IMR-90 (cell line): ENCODE results near the gene AFTPH. TPM values are rescaled to one million over a fixed set of nuclear protein-coding genes. Genes with fewer than 3 reads are reported as not detected.

Source experiments
- ATAC-seq: fragments of 200-7000 bp; cut with Tn5 transposase; 2 replicates; pipeline ENCODE4 v1.9.1; 2020; ENCODE audit warnings: low read depth, mild to moderate bottlenecking, moderate library complexity
- BruUV-seq: library from RNA; stranded (reverse); fragments of 400-500 nt; replicated peaks from 2 replicates; lab custom pipeline; 2021; lab: Mats Ljungman, UMichigan
- CTCF ChIA-PET: fragments of 300-600 bp; formaldehyde crosslinking; extraction: SDS; loops from one replicate; lab custom pipeline; 2021; ENCODE audit warnings: antibody characterized with exemption; lab: Yijun Ruan, JAX
- POLR2A ChIA-PET: fragments of 300-600 bp; sonication (Branson Sonifier 250); formaldehyde crosslinking; loops from one replicate; lab custom pipeline; 2022; ENCODE audit warnings: antibody characterized with exemption; ENCODE audit not compliant: unreplicated experiment; lab: Charles Lee
- DNase-seq: peaks from one replicate; pipeline ENCODE4 v3.0.0; 2013
- H2AFZ ChIP-seq: replicated peaks from 2 replicates; pipeline ENCODE3; 2013; ENCODE audit warnings: low read length, mild to moderate bottlenecking; ENCODE audit not compliant: poor library complexity
- H2AK5ac ChIP-seq: 2 replicates; pipeline ENCODE4 v1.6.1; 2013; ENCODE audit warnings: low read depth, low read length, inconsistent platforms
- H2AK9ac ChIP-seq: replicated peaks from 2 replicates; pipeline ENCODE3; 2013; ENCODE audit warnings: mild to moderate bottlenecking, low read depth, low read length, moderate library complexity; ENCODE audit not compliant: poor library complexity
- H2BK120ac ChIP-seq: 2 replicates; pipeline ENCODE4 v1.6.1; 2013; ENCODE audit warnings: low read depth, low read length, inconsistent platforms
- H2BK15ac ChIP-seq: 3 replicates; pipeline ENCODE4 v1.6.1; 2013; ENCODE audit warnings: low read depth, low read length, inconsistent platforms
- H2BK20ac ChIP-seq: 2 replicates; pipeline ENCODE4 v1.6.1; 2013; ENCODE audit warnings: low read depth, mild to moderate bottlenecking, inconsistent platforms, low read length, moderate library complexity
- H2BK5ac ChIP-seq: 2 replicates; pipeline ENCODE4 v1.6.1; 2013; ENCODE audit warnings: mild to moderate bottlenecking, low read depth, low read length, inconsistent platforms; ENCODE audit not compliant: poor library complexity, severe bottlenecking
- H3K14ac ChIP-seq: replicated peaks from 2 replicates; pipeline ENCODE4 v1.6.1; 2013; ENCODE audit warnings: low read depth, low read length, inconsistent platforms
- H3K18ac ChIP-seq: 2 replicates; pipeline ENCODE4 v1.6.1; 2013; ENCODE audit warnings: low read depth, low read length, control low read depth
- H3K23ac ChIP-seq: 2 replicates; pipeline ENCODE4 v1.6.1; 2013; ENCODE audit warnings: low read depth, low read length, inconsistent platforms
- H3K27ac ChIP-seq: 2 replicates; pipeline ENCODE4 v1.5.1; 2013; ENCODE audit warnings: mild to moderate bottlenecking, control low read depth, low read length; ENCODE audit not compliant: insufficient read depth
- H3K27me3 ChIP-seq: 2 replicates; pipeline ENCODE4 v1.6.1; 2013; ENCODE audit warnings: low read length; ENCODE audit not compliant: control insufficient read depth, insufficient read depth
- H3K36me3 ChIP-seq: 2 replicates; pipeline ENCODE4 v1.6.1; 2013; ENCODE audit warnings: low read length, mixed read lengths; ENCODE audit not compliant: control insufficient read depth, insufficient read depth
- H3K4ac ChIP-seq: 2 replicates; pipeline ENCODE4 v1.6.1; 2013; ENCODE audit warnings: low read depth, low read length, inconsistent platforms
- H3K4me1 ChIP-seq: 2 replicates; pipeline ENCODE4 v1.6.1; 2013; ENCODE audit warnings: low read length, mixed read lengths; ENCODE audit not compliant: control insufficient read depth, insufficient read depth
- H3K4me2 ChIP-seq: 2 replicates; pipeline ENCODE4 v1.6.1; 2013; ENCODE audit warnings: low read depth, mild to moderate bottlenecking, control low read depth, low read length, moderate library complexity
- H3K4me3 ChIP-seq: 2 replicates; pipeline ENCODE4 v1.5.1; 2013; ENCODE audit warnings: low read depth, mild to moderate bottlenecking, control low read depth, low read length, moderate library complexity; ENCODE audit not compliant: insufficient read depth
- H3K56ac ChIP-seq: 2 replicates; pipeline ENCODE4 v1.6.1; 2013; ENCODE audit warnings: low read length, inconsistent platforms; ENCODE audit not compliant: insufficient read depth; ENCODE audit errors: extremely low read depth
- H3K79me1 ChIP-seq, 2 experiments: 2 replicates each; pipeline ENCODE4 v1.6.1; 2013; ENCODE audit warnings: low read length in 2 of 2, inconsistent platforms in 1 of 2, low read depth in 1 of 2
- H3K9ac ChIP-seq: 2 replicates; pipeline ENCODE4 v1.6.1; 2013; ENCODE audit warnings: low read depth, low read length, control low read depth
- H3K9me1 ChIP-seq: 2 replicates; pipeline ENCODE4 v1.6.1; 2013; ENCODE audit warnings: low read length, inconsistent platforms; ENCODE audit not compliant: insufficient read depth
- H3K9me3 ChIP-seq: 2 replicates; pipeline ENCODE4 v1.6.1; 2013; ENCODE audit warnings: low read length; ENCODE audit not compliant: control insufficient read depth, insufficient read depth
- H4K20me1 ChIP-seq: 2 replicates; pipeline ENCODE4 v1.6.1; 2013; ENCODE audit warnings: low read length, inconsistent platforms; ENCODE audit not compliant: insufficient read depth
- H4K5ac ChIP-seq: 2 replicates; pipeline ENCODE4 v1.6.1; 2013; ENCODE audit warnings: mild to moderate bottlenecking, low read depth, low read length, control low read depth
- H4K8ac ChIP-seq, 2 experiments: 2 replicates each; pipeline ENCODE4 v1.6.1; 2013; ENCODE audit warnings: low read depth in 2 of 2, low read length in 2 of 2, control low read depth in 1 of 2, inconsistent platforms in 1 of 2
- H4K91ac ChIP-seq: 2 replicates; pipeline ENCODE4 v1.6.1; 2013; ENCODE audit warnings: low read depth, low read length, inconsistent platforms; ENCODE audit not compliant: insufficient read depth
- MAFK ChIP-seq: IDR thresholded peaks from 2 replicates; pipeline ENCODE4 v1.6.1; 2012; ENCODE audit warnings: low read depth, low read length, improper control_type of control experiment
- POLR2A ChIP-seq: IDR thresholded peaks from 2 replicates; pipeline ENCODE4 v1.6.1; 2012; ENCODE audit warnings: mild to moderate bottlenecking, low read depth, low read length
- WGBS, 2 experiments: methylation state at CpG; one replicate each; pipeline versions ENCODE4 v1.1.5 to v1.1.7; 2013; ENCODE audit warnings: missing lambda C conversion rate in 2 of 2; ENCODE audit not compliant: insufficient read length in 1 of 2; ENCODE audit errors: extremely low coverage in 2 of 2; 5-methylcytosine and 5-hydroxymethylcytosine counted together
- dilution Hi-C: fragments of 300-500 bp; cut with HindIII; formaldehyde crosslinking; loops from one replicate; pipeline ENCODE4 v1.14.3; 2018; ENCODE audit warnings: low sequenced_read_pairs; ENCODE audit not compliant: unreplicated experiment
- in situ Hi-C: fragments of 300-500 bp; cut with MboI; formaldehyde crosslinking; loops from 3 replicates; pipeline ENCODE4 v1.14.3; 2019; ENCODE audit warnings: low sequenced_read_pairs, inconsistent platforms, mixed read lengths
- intact Hi-C: fragments of 100-400 bp; cut with micrococcal nuclease; formaldehyde crosslinking; loops from 2 replicates; pipeline ENCODE4 v1.10.0; 2022
- polyA plus RNA-seq, 3 experiments: library from polyadenylated mRNA; depleted of rRNA; stranded (reverse); fragments of >200 nt; gene quantifications; 2 replicates each; pipeline ENCODE4 v1.2.3, GENCODE V29; 2012; ENCODE audit warnings: low replicate concordance in 1 of 3
- total RNA-seq: library from RNA; depleted of rRNA; stranded (reverse); fragments of >200 nt; gene quantifications from 2 replicates; pipeline ENCODE4 v1.2.3, GENCODE V29; 2012

The AFTPH gene
- total and polyA plus RNA-seq, 2 of the 4 experiments (the other 2 are of a cell fraction): 9.4 to 19.9 TPM

- ATAC-seq (no peak), DNase-seq (no peak)
- H3K4me3 ChIP-seq: no peak overlapping the region
- H4K20me1 ChIP-seq: no peaks in the 10 kb centered on the region
- no peak overlapping the region for H2BK15ac ChIP-seq
- H3K14ac ChIP-seq: no peak overlapping the region
- H3K9me3 ChIP-seq: no peaks in the 10 kb centered on the region
- H3K4ac ChIP-seq: no peak overlapping the region
- no peak overlapping the region for H3K9ac ChIP-seq
- H3K27ac ChIP-seq: no peak overlapping the region
- H3K4me2 ChIP-seq: no peak overlapping the region
- no peaks in the 10 kb centered on the region for H3K79me1 ChIP-seq
- H3K23ac ChIP-seq: no peak overlapping the region
- dilution Hi-C loops (no loop called here), intact Hi-C loops (no loop called here), in situ Hi-C loops (no loop called here)
- no peak overlapping the region for H4K5ac ChIP-seq
- H3K36me3 ChIP-seq: no peaks in the 10 kb centered on the region
- H2AK5ac ChIP-seq: no peak overlapping the region
- POLR2A ChIA-PET: no interaction called here
- WGBS, 2 experiments: no CpG with 5 or more reads among the region's 1 CpG
- no peak overlapping the region for H2AK9ac ChIP-seq
- H2AFZ ChIP-seq: no peak overlapping the region
- H3K9me1 ChIP-seq: no peaks in the 10 kb centered on the region
- no peak overlapping the region for H2BK20ac ChIP-seq
- TF ChIP-seq MAFK (peak; percentile 65), POLR2A (no peak)
- H2BK5ac ChIP-seq: no peak overlapping the region
- no peak overlapping the region for H3K18ac ChIP-seq
- no peak overlapping the region for H2BK120ac ChIP-seq
- peaks cover 52% of the 10 kb centered on the region for H3K27me3 ChIP-seq
- H4K8ac ChIP-seq: no peak overlapping the region
- no peak overlapping the region for H4K91ac ChIP-seq
- CTCF ChIA-PET: interaction anchor here (1.0 to 1.8 kb wide), 2 partner anchors 10 kb away, joined by 3 to 6 read pairs; no protein-coding TSS in a partner anchor
- no peaks in the 10 kb centered on the region for H3K4me1 ChIP-seq
- H3K56ac ChIP-seq: no peak overlapping the region
- no TSS peak for BruUV-seq
Observed at GRCh38 chr2:64498438-64498837, 25.7 kb upstream of the AFTPH start.
